Stimulated activated CD4-positive, alpha-beta T cell treated with anti-CD3 and anti-CD28 coated beads, Interleukin-1b, Interleukin-23, amount 100 ng/mL, for 4 hours (primary cell): Measurements from ENCODE around the gene NPIPB12.
"Not testable (repeated sequence)": the region's sequence is repeated elsewhere in the genome, so short reads cannot be mapped to it uniquely, and the experiment has no call there.

Experiments
- DNase-seq, 2 donors: peaks; one replicate each; pipeline ENCODE4 v3.0.0-alpha.2; 2020; ENCODE audit warnings: low read depth in 2 of 2

The NPIPB12 gene

DNA sequence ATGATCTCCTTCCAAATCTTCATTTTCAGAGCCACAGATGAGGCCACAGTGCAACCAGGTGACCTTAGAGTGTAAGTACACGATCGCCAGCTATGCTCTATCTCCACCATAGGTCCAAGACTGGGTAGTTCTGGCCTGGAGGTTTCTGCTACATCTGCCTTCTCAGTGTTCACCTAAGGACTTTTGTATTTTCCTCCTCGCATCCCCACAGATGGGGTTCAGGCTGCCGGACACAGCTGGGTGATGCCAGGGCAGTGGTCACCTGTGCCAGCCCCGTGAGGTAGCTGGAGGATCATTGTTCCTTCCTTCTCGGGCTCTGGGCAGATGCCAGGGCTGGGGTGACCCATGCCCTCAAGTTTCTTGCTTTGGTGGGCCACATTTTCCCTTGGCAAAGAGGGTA is at the start of gene NPIPB12:
NPIPB12 (minus strand) TSS at position 101 of the 400 bp plus-strand sequence.
- not testable (repeated sequence) for DNase-seq

DNA sequence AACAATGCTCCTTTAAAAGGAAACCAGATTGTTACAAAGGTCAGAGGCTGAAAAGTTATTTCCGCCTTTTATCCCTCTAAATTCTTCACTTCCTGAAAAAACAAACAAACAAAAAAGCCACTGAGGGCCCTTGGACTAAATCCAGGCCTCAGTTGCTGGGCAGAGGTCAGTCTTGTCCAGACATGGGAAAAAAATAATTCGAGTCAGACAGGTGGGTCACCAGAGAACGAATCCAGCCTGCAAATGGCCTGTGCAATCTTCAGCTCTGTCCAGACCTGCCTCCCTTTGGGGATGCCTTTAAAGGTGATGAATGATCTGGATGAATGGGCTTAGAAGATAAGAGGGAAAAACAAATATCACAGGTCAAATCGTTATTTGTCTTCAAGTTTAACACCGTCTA is 15.3 kb upstream of the NPIPB12 start:
- not testable (repeated sequence) for DNase-seq

DNA sequence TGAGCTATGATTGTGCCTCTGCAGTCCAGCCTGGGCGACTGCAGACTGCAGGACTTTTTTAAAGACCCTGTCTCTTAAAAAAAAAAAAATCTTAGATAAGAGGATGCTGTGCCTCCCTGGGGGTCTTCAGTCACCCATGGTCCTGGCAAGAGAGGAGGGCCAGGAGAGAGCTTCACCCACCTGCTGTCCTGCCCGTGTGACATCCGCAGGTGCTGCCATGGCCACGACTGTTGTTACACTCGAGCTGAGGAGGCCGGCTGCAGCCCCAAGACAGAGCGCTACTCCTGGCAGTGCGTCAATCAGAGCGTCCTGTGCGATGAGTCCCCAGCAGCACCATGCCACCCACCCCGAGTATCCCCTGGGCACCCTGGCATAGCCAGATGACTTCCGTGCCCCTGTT is 23.9 kb downstream of the NPIPB12 start:
- DNase-seq = not testable (repeated sequence)

DNA sequence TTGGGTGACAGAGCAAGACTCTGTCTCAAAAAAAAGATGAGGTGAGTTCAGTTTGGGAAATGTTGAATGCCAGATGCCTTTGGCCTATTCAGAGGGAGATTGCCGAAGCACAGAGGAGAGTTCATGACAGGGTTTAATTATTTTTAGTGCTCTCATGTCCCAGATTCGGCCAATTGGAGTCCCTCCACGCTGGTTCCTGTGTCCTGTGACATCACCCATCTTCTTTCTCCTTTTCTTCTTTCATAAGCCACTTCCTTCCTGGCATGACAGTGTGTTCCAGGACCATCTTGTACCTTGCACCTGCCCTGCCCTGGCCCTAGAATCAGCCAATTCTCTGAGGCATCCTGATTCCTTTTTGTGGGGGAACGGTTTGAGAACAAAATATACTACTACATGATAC is 34.1 kb downstream of the NPIPB12 start:
- not testable (repeated sequence) for DNase-seq

DNA sequence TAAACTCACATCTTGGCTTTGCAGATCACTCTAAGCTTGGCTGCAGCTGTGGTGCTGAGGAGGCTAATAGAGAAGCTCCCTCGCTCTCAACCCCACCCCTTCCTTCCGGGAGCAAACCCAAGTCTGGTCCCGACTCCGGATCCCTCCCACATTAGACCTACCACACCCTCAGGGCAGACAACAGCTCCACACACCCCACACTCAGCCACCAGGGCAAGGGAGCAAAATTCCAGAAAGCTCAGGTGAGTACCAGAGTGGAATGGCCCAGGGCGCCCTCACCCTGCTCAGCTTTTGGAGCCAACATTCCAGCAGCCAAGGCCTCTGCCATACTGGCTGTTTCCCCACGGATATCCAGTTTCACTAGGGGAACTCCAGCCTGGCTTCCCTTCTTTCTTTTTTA is 36.5 kb downstream of the NPIPB12 start:
- peak in 1 of 2 donors; percentile 10 for DNase-seq

DNA sequence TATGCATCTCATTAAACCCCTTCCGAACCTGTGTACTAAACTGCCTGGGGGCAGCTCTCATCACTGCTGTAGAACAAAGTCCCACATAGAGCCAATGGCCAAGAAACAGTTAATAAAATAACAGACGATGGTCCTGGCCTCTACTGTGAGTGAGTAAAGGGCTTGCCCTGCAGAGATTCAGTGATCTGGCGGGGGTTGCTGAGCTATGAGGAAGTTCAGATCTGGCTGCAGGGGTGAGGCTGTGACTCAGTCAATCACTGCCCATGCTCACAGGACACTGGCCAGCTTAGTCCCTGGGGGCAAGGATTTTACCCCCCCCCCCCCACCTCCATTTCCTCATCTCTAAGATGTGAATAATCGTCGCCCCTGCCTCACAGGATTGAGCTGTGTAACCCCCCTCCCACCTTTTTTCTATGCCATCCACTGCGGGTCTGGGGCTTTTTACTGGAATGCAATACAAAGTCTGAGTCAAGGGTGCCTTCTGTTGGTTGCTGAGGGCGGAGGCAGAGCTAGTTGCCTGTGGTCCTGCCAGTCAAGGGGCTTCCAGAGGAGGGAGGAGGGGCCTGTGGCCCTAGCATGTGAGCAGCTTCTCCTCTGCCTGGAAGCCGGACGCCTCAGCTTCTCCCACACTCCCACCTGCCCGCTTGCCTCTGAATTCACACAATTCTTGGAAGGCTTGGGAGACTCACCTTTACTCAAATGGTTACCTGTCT is 38.4 kb downstream of the NPIPB12 start:
- DNase-seq = not testable (repeated sequence)

DNA sequence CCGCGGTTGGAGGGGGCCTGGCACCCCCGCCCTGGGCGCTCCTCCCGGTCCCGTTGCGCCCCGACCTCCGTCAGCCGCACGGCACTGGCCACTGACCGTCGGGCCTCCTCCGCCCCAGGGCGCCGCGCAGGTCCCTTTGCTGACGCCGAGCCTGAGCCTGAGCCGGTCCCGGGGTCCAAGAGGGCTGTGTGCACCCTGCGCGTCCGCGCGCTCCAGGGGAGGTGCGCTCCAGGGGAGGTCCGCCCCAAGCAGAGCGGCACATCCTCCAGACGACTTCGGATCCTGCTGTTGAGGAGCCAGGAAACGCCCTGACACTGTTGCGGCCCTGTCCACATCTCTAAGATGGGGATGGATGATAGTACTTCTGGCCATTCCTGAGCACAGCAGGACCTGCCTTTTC is 39.3 kb downstream of the NPIPB12 start:
- DNase-seq = not testable (repeated sequence)

DNA sequence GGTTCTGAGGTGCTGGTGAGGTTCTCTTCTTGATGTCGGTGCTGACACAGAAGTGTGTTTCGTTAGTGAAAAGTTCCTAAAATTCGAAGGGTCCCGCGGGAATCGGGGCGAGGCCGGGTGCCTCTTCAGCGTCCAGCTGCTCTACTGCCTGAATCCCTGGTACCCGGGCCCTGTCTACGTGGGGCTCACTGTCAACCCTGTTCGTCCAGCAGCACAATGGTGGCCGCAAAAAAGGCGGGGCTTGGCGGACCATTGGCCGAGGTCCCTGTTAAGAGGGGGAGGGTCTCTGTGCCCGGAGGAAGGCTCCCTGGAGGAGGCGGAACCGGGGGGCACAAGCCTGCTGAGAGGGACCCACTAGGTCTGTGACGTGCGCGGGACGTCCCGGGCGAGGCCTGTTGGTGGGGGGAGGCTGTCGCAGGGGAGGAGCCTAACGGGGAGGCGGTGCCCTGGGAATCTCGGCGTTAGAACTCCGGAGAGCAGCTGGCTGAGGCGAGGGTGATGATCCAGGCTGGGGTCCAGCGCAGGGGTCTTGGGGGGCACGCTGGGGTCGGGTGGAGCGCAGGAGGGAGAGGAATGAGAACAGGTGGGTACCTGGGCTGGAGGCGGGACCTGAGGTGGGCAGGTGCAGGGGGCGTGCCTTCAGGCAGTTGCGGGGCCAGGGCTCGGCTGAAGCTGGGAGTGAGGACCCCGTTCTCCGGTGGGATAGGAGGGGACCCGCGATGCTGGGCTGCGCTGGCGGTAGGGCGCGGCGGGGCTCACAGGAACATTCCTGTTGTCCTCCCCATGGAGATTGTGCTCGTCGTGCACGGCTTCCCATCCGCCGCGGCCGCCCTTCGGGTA is 40.0 kb downstream of the NPIPB12 start:
- DNase-seq = not testable (repeated sequence)

DNA sequence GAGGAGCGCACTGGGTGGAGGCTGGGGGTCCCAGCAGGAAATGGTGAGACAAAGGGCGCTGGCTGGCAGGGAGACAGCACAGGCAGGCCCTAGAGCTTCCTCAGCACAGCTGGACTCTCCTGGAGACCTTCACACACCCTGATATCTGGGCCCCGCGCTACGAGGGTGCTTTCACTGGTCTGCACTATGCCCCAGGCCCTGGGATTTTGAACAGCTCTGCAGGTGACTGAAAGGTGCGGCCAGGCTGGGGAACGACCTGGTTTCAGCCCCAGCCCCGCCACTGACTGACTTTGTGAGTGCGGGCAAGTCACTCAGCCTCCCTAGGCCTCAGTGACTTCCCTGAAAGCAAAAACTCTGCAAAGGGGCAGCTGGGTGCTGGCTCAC is 45.6 kb downstream of the NPIPB12 start:
- not testable (repeated sequence) for DNase-seq

DNA sequence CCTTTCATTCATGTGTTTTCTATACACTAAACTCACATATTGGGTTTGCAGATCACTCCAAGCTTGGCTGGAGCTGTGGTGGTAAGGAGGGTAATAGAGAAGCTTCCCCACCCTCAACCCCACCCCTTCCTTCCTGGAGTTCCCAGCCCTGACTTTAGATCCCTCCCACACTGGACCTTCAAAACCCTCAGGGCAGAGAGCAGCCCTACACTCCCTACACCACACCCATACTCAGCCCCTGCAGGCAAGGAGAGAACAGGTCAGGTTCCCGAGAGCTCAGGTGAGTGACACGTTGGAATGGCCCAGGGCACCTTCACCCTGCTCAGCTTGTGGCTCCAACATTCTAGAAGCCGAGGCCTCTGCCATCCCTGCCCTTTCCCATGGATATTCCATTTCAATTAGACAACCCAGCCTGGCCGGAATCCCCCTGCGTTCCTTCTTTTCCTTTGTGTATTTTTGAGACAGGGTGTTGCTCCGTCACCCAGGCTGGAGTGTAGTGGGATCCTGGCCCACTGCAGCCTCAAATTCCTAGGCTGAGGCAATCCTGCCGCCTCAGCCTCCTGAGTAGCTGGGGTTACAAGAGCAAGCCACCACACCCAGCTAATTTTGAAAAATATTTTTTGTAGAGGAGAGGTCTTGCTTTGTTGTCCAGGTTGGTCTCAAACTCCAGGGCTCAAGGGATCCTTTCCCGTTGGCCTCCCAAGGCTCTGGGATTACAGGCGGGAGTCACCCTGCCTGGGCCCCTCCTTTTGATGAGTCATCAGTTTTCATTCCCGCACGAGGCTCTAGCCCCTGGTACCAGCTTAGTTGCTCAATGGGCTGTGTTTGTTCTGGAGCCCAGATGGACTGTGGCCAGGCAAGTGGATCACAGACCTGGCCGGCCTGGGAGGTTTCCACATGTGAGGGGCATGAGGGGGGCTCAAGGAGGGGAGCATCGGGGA is 46.2 kb downstream of the NPIPB12 start, which contains the start of gene SULT1A4:
SULT1A4 (plus strand) TSS at position 208 of the 941 bp plus-strand sequence. CDS start 1,473 bp downstream, outside the sequence.
- DNase-seq = not testable (repeated sequence)

DNA sequence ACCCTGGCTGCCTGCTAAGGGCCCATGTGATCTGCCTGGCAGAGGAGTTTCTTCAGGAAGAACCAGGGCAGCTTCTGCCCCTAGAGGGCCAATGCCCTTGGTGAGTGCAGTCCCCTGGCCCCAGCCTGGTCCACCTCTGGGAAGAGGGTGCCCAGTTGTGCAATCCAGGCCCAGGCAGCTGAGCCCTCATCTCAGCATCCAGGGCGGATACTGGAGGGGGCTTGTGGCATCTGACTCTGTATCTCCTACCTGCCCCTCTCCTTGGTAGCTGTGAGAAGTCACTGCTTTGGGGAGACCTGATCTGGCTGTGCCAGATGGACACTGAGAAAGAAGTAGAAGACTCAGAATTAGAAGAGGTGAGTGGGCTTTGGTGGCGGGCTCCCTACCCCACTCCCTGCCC is 48.5 kb downstream of the NPIPB12 start:
- DNase-seq = peak in 1 of 2 donors; percentile 0

DNA sequence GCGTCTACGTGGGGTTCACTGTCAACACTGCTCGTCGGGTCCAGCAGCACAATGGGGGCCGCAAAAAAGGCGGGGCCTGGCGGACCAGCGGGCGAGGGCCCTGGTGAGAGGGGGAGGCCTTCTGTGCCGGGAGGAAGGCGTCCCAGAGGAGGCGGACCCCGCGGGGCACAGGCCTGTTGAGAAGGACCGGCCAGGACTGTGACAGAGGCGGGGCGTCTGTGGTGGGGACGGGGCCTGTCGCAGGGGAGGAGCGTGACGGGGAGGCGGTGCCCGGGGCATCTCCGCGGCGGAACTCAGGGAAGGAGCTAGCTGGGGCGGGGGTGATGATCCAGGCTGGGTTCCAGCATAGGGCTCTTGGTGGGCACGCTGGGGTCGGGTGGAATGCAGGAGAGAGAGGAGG is 51.4 kb downstream of the NPIPB12 start:
- not testable (repeated sequence) for DNase-seq

DNA sequence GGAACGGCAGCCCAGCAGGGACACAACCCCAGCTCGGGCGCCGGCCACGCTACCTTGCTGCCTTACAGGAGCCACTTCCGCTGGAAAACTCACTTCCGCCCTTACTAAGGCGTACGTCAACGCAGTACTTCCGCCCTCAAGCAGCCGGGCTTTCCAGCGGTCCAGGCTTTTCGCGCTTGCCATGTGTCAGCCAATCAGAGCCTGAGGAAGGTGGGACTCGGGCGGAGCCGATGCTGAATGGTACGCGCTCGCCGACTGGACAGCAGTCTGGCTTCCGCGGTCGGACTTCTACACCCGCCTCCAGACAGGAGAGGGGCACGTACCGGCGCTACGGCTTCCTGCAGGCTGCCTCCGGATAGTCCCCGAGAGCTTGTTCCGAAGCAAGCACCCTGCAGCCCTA is 51.9 kb downstream of the NPIPB12 start, which contains the start of the genes BOLA2 and SLX1B:
BOLA2 (minus strand) TSS at position 83 of the 400 bp plus-strand sequence. CDS start 98 bp downstream, outside the sequence.
SLX1B (plus strand) TSS at position 265 of the 400 bp plus-strand sequence.
- not testable (repeated sequence) for DNase-seq

DNA sequence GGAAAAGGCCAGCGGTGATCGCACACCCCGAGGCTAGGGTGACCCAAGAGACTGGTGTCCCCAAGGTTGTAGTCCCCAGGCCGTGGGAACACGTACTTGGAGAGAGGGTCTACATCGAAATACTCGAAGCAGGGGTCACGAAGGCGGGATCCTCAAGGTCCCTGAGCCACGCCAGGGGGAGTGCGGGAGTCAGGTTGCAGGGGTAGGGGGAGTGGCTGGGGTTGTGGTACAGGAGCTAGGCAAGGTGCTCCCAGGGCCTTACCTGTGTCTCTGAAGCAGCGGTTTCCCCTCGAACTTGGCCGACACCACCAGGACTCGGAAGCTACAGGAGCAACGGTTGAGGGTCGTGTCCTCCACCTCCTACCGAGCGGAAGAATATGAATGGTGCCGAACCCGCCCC is 52.5 kb downstream of the NPIPB12 start:
- DNase-seq = not testable (repeated sequence)
